ENCODE data around the gene ALDH1B1.

Gene ALDH1B1

DNA sequence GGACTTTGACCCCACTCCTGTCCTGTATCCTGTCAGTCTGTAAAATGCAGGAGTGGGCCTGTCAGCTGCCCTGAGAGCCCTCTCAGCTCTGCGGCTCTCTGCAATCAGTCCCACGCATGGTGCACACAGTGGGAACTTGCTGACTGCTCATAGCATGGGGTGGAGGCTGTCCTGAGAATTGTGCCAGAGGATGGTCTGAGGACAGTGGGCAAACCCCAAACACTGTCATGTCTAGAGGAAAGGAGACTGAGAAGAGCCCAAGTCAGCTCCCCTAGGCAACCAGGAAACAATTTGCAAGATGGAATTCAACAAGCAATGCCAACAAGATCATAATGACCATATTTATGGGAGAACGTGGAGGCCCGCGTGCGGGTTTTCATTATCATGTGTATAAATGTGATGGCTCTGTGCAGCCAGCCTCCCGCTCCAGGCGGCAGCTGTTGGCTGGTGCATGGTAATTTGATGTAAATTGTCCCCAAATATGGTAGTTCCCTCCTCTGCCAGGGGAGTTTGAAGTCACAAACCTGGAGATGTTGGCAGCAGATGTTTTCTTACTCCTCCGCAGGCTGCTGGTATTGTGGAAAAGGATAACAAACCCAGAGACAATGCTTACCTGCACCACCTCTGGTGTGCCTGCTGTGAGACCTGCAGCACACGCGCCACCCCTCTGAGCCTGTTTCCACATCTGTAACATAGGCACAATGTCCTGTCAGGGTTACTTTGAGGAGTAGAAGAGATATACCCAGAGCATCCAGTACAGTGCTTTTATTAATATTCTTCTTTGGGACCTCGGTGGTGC, 39.8 kb upstream of the ALDH1B1 start:
- H3K4me2 ChIP-seq (ENCODE audit: insufficient read depth, low read length), result no peak overlapping the region
- DNase-seq (no peak), ATAC-seq (ENCODE audit: insufficient read depth, low read depth) (no peak)
- H3K27ac ChIP-seq (ENCODE audit: low read length), result no peak overlapping the region
- H3K4me3 ChIP-seq (ENCODE audit: low read depth in 1 of 2, low read length in 2 of 2), result no peak overlapping the region
- H3K79me2 ChIP-seq (ENCODE audit: insufficient read depth, low read length), result no peaks in the 10 kb centered on the region
- H2AFZ ChIP-seq (ENCODE audit: low read depth, low read length), result no peak overlapping the region
- no peaks in the 10 kb centered on the region for H3K4me1 ChIP-seq (ENCODE audit: insufficient read depth, low read length)
- no peaks in the 10 kb centered on the region for H3K9me3 ChIP-seq (ENCODE audit: insufficient read depth, low read length, severe bottlenecking)
- H3K9ac ChIP-seq (ENCODE audit: low read depth, low read length), result no peak overlapping the region
- H3K27me3 ChIP-seq (ENCODE audit: insufficient read depth, low read length, poor library complexity), result no peaks in the 10 kb centered on the region
- no peak for TF ChIP-seq EZH2 (IDR thresholded peaks at IDR 0.05; ENCODE audit: borderline replicate concordance, low read depth, low read length, severe bottlenecking)
- TF ChIP-seq, protein P1, sequence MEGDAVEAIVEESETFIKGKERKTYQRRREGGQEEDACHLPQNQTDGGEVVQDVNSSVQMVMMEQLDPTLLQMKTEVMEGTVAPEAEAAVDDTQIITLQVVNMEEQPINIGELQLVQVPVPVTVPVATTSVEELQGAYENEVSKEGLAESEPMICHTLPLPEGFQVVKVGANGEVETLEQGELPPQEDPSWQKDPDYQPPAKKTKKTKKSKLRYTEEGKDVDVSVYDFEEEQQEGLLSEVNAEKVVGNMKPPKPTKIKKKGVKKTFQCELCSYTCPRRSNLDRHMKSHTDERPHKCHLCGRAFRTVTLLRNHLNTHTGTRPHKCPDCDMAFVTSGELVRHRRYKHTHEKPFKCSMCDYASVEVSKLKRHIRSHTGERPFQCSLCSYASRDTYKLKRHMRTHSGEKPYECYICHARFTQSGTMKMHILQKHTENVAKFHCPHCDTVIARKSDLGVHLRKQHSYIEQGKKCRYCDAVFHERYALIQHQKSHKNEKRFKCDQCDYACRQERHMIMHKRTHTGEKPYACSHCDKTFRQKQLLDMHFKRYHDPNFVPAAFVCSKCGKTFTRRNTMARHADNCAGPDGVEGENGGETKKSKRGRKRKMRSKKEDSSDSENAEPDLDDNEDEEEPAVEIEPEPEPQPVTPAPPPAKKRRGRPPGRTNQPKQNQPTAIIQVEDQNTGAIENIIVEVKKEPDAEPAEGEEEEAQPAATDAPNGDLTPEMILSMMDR (IDR thresholded peaks at IDR 0.05; ENCODE audit: borderline replicate concordance, extremely low read depth, low read length, poor library complexity, severe bottlenecking), result no peak
- H4K20me1 ChIP-seq (ENCODE audit: insufficient read depth, low read length), result no peaks in the 10 kb centered on the region
- no peaks in the 10 kb centered on the region for H3K36me3 ChIP-seq (ENCODE audit: insufficient read depth, low read length)

DNA sequence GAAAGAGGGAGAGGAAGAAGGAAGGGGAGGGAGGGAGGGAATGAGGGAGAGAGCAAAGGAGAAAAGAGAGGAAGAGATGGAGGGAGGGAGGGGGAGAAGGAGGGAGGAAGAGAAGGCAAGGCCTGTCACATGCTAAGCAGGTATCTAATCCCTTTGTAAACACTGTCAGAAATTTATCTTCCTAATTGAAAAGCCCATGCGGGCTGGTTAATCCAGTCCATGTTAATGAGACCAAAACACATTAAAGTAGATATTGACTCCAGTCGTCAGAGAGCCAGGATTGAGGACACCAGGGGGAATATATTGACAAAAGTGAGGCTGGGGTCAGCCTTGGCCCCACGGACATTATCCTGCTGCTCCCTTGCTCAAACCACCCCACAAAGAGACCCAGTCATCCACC, 37.4 kb upstream of the ALDH1B1 start:
- Histone ChIP-seq H3K9ac (ENCODE audit: low read depth, low read length) (no peak overlapping the region), H3K9me3 (ENCODE audit: insufficient read depth, low read length, severe bottlenecking) (no peaks in the 10 kb centered on the region), H3K4me2 (ENCODE audit: insufficient read depth, low read length) (no peak overlapping the region), H3K79me2 (ENCODE audit: insufficient read depth, low read length) (no peaks in the 10 kb centered on the region), H3K4me3 (ENCODE audit: low read depth in 1 of 2, low read length in 2 of 2) (no peak overlapping the region), H3K27me3 (ENCODE audit: insufficient read depth, low read length, poor library complexity) (no peaks in the 10 kb centered on the region), H4K20me1 (ENCODE audit: insufficient read depth, low read length) (no peaks in the 10 kb centered on the region), H3K36me3 (ENCODE audit: insufficient read depth, low read length) (no peaks in the 10 kb centered on the region), H3K27ac (ENCODE audit: low read length) (no peak overlapping the region), H3K4me1 (ENCODE audit: insufficient read depth, low read length) (no peaks in the 10 kb centered on the region), H2AFZ (ENCODE audit: low read depth, low read length) (no peak overlapping the region)
- DNase-seq (no peak), ATAC-seq (ENCODE audit: insufficient read depth, low read depth) (no peak)
- TF ChIP-seq, protein P1 (IDR thresholded peaks at IDR 0.05; ENCODE audit: borderline replicate concordance, extremely low read depth, low read length, poor library complexity, severe bottlenecking), result no peak
- TF ChIP-seq EZH2 (IDR thresholded peaks at IDR 0.05; ENCODE audit: borderline replicate concordance, low read depth, low read length, severe bottlenecking), result no peak

DNA sequence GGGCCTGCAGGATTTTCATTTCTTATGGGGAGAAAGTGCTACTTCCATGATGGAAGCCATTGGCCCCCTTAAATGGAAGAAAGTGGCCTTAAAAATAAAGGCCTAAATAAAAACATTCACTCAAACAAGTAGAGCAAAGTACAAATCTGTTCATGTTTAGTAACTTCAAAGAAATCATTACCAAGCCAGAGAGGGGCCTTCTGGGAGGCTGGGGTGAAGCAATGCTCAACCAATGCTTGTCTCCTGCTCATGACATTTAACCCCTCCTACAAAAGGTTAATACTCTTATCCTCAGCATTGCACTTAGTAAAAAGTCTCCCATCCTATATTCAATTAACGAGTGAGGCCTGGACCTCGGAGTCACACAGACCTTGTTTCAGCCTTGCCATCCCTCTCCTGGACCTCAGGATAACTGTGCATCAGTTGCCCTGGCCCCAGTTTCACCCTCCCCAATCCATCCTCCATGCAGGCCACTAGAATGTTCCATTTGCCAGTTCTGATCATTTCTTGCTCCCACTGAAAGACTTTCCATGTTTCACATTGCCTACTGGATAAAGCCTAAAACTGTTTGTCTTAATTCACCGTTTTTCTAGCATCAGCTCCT, 36.9 kb upstream of the ALDH1B1 start:
- no peak overlapping the region for H3K4me3 ChIP-seq (ENCODE audit: low read depth in 1 of 2, low read length in 2 of 2)
- H4K20me1 ChIP-seq (ENCODE audit: insufficient read depth, low read length), result no peaks in the 10 kb centered on the region
- TF ChIP-seq, protein P1 (IDR thresholded peaks at IDR 0.05; ENCODE audit: borderline replicate concordance, extremely low read depth, low read length, poor library complexity, severe bottlenecking), result no peak
- TF ChIP-seq EZH2 (IDR thresholded peaks at IDR 0.05; ENCODE audit: borderline replicate concordance, low read depth, low read length, severe bottlenecking), result no peak
- no peak overlapping the region for H3K27ac ChIP-seq (ENCODE audit: low read length)
- H3K9ac ChIP-seq (ENCODE audit: low read depth, low read length), result no peak overlapping the region
- DNase-seq (no peak), ATAC-seq (ENCODE audit: insufficient read depth, low read depth) (no peak)
- no peaks in the 10 kb centered on the region for H3K27me3 ChIP-seq (ENCODE audit: insufficient read depth, low read length, poor library complexity)
- H3K4me2 ChIP-seq (ENCODE audit: insufficient read depth, low read length), result no peak overlapping the region
- H3K79me2 ChIP-seq (ENCODE audit: insufficient read depth, low read length), result no peaks in the 10 kb centered on the region
- no peaks in the 10 kb centered on the region for H3K36me3 ChIP-seq (ENCODE audit: insufficient read depth, low read length)
- no peaks in the 10 kb centered on the region for H3K4me1 ChIP-seq (ENCODE audit: insufficient read depth, low read length)
- no peaks in the 10 kb centered on the region for H3K9me3 ChIP-seq (ENCODE audit: insufficient read depth, low read length, severe bottlenecking)
- H2AFZ ChIP-seq (ENCODE audit: low read depth, low read length), result no peak overlapping the region

Measured in DND-41 (cell line).